Stimulated activated CD4-positive, alpha-beta T cell treated with anti-CD3 and anti-CD28 coated beads, Interleukin-2, amount 100 ng/mL, for 48 hours (primary cell): Measurements from ENCODE around the gene TSNAX.

Experiments used
- DNase-seq, 2 donors: peaks; one replicate each; pipeline ENCODE4 v3.0.0-alpha.2; 2020

The TSNAX gene

DNA sequence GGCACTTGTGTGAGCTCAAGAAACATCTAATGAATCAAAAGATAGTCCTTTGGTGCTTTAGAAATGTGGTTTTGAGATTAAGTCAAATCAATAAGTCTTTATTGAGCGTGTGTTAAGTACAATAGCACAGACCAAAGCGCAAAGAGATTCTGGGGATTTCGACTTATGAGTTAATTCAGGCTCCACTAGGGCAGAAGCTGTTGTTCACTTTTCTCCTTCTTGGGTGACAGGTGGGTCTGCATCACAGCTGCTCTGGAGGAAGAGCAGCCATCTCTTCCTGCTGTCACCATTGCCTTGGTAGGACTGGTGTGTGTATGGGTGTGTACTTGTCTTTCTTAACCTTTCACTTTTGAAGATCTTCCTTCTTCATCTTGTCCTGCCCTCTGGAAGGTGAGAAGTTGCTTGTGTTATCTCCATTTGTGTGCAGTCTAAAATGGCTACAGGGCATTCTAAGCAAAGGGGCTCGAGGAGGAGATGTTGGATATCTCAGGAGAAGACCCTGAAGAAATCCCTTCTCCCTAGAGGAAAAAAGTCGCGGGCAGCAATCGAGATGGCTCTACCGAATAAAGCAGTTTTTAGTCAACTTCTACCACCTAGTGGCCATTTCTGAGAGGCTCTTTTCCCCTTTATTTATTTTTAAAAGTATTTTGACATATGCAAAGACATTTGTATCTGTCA, 75.3 kb downstream of the TSNAX start:
- DNase-seq = peak in 1 of 2 donors; percentile 28

DNA sequence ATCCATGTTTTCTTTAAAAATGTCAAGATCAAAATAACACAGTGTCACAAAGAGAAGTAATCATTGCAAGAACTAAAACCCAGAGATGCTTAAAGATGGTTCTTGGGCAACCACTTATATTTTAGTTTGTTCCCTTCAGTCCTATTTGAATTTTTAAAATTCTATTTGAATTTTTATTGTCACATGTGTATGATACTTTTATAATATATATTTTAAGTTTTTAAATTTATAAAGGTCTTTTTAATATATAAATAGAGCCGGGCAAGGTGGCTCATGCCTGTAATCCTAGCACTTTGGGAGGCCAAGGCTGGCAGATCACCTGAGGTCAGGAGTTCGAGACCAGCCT, 75.8 kb downstream of the TSNAX start:
- DNase-seq = no peak

DNA sequence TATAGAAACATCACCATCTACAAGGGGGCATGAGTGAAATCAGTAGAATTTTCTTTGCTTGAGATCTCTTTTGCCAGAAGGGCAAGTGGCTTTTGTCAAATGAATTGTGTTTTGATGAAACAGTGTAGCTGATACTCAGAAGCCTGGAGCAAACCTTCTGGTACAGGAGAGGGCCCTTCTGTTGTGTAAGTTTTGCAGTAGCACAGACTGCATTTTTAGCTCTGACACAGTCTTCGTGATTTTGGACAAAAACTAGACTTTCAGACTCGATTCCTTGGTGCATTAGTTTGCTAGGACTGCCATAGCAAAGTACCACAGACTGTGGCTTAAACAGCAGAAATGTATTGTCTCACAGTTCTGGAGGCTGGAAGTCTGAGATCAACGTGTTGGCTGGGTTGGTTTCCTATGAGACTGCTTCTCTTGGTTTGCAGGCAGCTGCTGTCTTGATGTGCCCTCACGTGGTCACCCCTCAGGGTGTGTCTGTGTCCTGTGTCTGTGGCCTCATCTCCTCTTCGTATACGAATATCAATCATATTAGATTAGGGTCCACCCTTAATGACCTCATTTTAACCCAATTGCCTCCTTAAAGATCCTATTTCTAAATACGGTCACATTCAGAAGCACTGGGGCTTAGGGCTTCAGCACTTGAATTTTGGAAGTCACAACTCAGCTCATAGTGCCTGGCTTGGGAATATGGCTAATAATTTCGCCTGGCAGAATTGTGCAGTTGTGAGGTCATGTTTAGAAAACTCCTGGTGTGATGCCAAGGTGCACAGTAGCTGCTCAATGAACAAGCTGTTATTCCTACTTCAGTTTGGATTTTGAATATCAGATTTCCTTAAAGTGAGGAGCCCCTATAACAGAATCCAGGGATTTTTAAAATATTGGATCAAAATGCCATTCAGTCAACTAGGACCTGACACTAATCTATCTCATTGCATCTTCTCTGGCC, 77.0 kb downstream of the TSNAX start:
- no peak for DNase-seq

DNA sequence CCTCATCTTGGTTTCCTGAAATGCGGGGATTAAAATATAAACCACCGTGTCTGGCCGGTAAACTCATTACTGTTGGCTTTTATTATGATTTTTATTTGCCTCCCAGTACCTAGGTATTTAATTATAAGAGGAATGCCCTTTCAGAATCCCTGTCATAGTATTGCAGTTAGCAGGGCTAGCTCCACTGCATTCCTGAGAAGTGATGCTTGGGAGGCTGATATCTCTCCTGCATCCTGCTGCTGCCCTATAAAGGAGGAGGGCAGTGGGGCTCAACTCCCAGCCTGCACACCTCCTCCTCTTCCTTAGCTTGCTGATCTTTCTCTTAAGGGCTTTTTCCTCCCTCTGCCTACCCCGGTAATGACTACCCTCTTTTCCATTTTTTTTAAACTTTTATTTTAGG, 78.2 kb downstream of the TSNAX start:
- DNase-seq = no peak

DNA sequence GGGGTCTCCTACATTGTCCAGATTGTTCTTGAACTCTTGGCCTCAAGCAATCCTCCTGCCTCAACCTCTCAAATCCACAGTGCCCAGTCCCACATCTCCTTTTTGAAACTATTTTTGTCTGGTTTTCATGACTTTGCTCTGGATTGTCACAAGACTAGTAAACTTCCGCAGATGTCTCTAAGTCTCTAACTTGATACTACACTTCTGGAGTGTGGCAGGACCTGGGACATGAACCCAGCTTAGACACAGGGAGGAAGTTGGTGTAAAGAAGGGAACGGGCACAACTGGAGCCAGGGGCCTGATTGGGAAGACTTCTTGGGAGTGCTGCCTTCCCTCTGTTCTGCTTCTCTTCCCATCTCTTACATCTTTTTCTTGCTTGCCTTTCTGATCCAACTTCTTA, 81.9 kb downstream of the TSNAX start:
- DNase-seq = no peak

DNA sequence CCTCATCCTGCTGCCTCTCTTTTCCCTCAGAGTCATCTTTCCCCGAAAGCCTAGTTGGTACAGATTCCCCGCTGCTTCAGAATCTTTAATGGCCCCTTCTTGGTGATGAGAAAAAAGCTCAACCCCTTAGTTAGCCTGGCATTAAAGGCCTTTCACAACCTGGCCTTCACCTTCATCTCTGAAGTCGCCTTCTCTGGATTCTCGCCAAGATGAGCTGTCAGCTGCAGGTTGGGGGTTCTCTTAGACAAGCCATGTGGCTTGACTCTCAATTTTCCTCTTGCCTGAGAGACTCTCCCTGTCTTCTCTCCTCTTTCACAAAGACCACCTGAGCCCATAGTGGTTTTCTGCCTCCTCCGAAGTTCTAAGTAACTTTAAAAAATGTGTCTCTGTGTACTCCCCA, 82.6 kb downstream of the TSNAX start:
- no peak for DNase-seq

DNA sequence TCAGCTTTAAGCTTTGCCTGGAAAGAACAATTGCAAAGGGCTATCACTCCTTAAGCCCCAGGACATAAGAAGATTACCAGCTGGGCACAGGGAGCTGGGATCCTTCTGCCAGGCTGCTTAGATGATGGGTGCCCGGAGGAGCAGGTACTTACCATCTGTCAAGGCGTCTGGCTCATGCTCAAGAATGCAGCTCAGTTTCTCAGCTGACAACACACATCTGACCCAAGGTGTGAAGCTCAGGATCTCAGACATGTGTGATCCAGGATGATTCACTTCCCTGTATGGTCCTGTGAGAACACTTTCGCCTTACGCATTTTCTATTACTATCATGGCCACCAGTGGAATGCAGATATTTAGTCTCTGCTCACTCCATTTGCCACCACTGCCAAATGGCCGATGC, 83.4 kb downstream of the TSNAX start:
- DNase-seq = no peak

DNA sequence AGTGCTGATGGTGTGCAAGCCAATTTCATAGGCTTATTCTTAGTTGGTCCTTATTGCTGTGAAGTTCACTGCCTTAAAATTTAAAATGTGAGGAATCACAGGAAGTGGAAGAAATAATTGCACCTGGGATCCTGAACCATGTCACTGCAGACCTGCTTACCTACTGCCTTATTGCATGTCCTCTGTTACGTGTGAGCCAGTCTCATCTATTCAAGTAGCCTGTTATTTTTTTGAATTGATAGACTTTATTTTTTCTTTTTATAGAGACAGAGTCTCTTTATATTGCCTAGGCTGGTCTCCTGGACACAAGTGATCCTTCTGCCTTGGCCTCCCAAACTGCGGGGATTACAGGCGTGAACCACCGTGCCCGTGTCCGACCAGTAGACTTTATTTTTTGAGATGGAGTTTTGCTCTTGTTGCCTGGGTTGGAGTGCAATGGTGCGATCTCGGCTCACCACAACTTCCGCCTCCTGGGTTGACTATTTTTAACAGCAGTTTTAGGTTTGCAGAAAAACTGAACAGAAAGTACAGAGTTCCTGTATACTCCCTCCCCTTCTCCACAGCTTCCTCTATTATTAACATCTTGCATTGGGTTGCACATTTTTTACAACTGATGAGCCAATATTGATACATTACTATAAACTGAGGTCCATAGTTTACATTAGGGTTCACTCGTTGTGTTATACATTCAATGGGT, 84.1 kb downstream of the TSNAX start:
- no peak for DNase-seq

DNA sequence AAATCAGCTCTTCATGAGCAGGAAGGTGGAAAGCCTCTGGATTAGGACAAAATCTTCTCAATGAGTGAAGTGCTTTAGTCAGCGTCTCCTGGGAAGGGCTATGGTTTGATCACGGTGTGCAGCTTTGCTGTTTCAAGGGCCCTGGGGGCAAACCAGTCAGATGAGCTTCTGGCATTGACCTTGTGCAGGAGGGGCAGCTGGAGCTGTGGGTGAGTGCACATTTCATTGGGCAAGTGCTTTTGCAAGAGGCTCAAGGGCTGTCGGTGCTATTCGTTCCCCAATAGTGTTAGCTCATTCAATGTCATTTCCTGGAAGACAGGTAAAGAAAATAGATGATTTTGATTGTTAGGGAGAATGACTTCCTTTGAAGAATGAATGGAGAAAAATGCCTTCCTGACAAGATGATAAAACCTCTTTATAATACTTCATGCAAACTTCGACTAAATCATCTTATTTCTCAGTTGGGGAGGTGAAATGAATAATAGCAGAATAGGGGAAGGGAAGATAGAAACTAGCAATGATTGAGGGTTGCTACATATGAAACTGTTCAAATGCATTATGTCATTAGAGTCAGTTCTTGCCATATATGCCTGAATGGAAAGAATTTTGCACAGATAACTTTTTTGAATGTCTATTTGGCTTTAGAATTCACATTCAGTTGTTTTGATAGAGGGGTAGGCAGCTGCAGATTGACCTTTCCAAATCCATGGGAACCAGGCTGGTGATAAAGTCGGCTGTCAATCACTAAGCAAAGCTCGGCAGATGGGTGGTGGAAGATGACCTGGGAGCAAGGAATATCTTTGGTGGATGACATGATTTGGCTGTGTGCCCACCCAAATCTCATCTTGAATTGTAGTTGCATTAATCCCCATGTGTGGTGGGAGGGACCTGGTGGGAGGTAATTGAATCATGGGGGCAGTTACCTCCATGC, 85.2 kb downstream of the TSNAX start:
- no peak for DNase-seq
